SK-N-SH (cell line): Measurements from ENCODE around the gene LSM14A. TPM values are rescaled to one million over a fixed set of nuclear protein-coding genes. Genes with fewer than 3 reads are reported as not detected.

Experiments
- CTCF ChIA-PET: fragments of 300-600, 350-600 bp; formaldehyde crosslinking; extraction: SDS; loops from one replicate; lab custom pipeline; 2021; lab: Yijun Ruan, JAX
- POLR2A ChIA-PET: fragments of 350-600 bp; sonication (Branson Sonifier 250); formaldehyde crosslinking; extraction: SDS; loops from one replicate; lab custom pipeline; 2020; ENCODE audit warnings: antibody characterized with exemption, inconsistent platforms; lab: Yijun Ruan, JAX
- DNase-seq: peaks from one replicate; pipeline ENCODE4 v3.0.0; 2012
- H2AFZ ChIP-seq: fragments of 200-600 bp; sonication (generic); 2 replicates; pipeline ENCODE4 v1.8.1; 2016; ENCODE audit warnings: antibody characterized with exemption, mild to moderate bottlenecking, low read depth
- H3F3A ChIP-seq: fragments of 200-600 bp; sonication (generic); replicated peaks from 2 replicates; pipeline ENCODE3; 2016; ENCODE audit warnings: antibody characterized with exemption, mild to moderate bottlenecking; ENCODE audit not compliant: insufficient read depth
- H3K27ac ChIP-seq, 2 experiments: fragments of 200-500 bp in 1 of 2; fragments of 200-600 bp in 1 of 2; sonication (Bioruptor generic) in 1 of 2; sonication (generic), shearing (Covaris generic) in 1 of 2; 2 replicates each; pipeline versions ENCODE4 v1.5.1 to v1.6.1; 2014 to 2016; ENCODE audit warnings: low read depth in 2 of 2, inconsistent platforms in 1 of 2, low read length in 1 of 2, mild to moderate bottlenecking in 1 of 2, mixed read lengths in 1 of 2
- H3K27me3 ChIP-seq: fragments of 200-600 bp; sonication (generic), shearing (Covaris generic); 2 replicates; pipeline ENCODE4 v1.6.1; 2016; ENCODE audit warnings: mixed run types; ENCODE audit not compliant: insufficient read depth
- H3K36me3 ChIP-seq, 2 experiments: fragments of 200-500 bp in 1 of 2; fragments of 200-600 bp in 1 of 2; sonication (Bioruptor generic) in 1 of 2; sonication (generic) in 1 of 2; replicated peaks in 1 of 2; 2 replicates each; pipeline versions ENCODE3 to v1.5.1; 2014 to 2016; ENCODE audit warnings: low read length in 1 of 2, mild to moderate bottlenecking in 1 of 2; ENCODE audit not compliant: insufficient read depth in 2 of 2, control insufficient read depth in 1 of 2
- H3K4me1 ChIP-seq, 2 experiments: fragments of 200-500 bp in 1 of 2; fragments of 200-600 bp in 1 of 2; sonication (Bioruptor generic) in 1 of 2; sonication (generic), shearing (Covaris generic) in 1 of 2; 2 replicates each; pipeline versions ENCODE4 v1.5.1 to v1.6.1; 2014 to 2016; ENCODE audit warnings: low read depth in 1 of 2, low read length in 1 of 2, mixed run types in 1 of 2; ENCODE audit not compliant: insufficient read depth in 2 of 2, control insufficient read depth in 1 of 2
- H3K4me2 ChIP-seq: fragments of 200-600 bp; sonication (generic), shearing (Covaris generic); 2 replicates; pipeline ENCODE4 v1.6.1; 2017; ENCODE audit warnings: mixed run types
- H3K4me3 ChIP-seq, 2 experiments: fragments of 200-500 bp in 1 of 2; fragments of 200-600 bp in 1 of 2; sonication (Bioruptor generic) in 1 of 2; sonication (generic), shearing (Covaris generic) in 1 of 2; 2 replicates each; pipeline versions ENCODE4 v1.5.1 to v1.8.1; 2014 to 2016; ENCODE audit warnings: low read depth in 2 of 2, inconsistent platforms in 1 of 2, low read length in 1 of 2, mild to moderate bottlenecking in 1 of 2, mixed read lengths in 1 of 2, moderate library complexity in 1 of 2
- H3K79me2 ChIP-seq: fragments of 200-600 bp; sonication (generic); 2 replicates; pipeline ENCODE4 v1.8.1; 2017; ENCODE audit warnings: mild to moderate bottlenecking; ENCODE audit not compliant: insufficient read depth
- H3K9ac ChIP-seq: fragments of 200-600 bp; sonication (generic); 2 replicates; pipeline ENCODE4 v1.6.1; 2017; ENCODE audit warnings: mixed run types
- H3K9me2 ChIP-seq: fragments of 200-600 bp; sonication (generic); 2 replicates; pipeline ENCODE4 v1.6.1; 2017; ENCODE audit warnings: mixed run types
- H3K9me3 ChIP-seq: fragments of 200-600 bp; sonication (generic); 2 replicates; pipeline ENCODE4 v1.6.1; 2017; ENCODE audit warnings: mixed run types, mild to moderate bottlenecking, moderate library complexity
- H4K20me1 ChIP-seq: fragments of 200-600 bp; sonication (generic); 2 replicates; pipeline ENCODE4 v1.6.1; 2017; ENCODE audit warnings: mild to moderate bottlenecking, mixed run types; ENCODE audit not compliant: insufficient read depth
- CHD2 ChIP-seq: fragments of 150-350 bp; IDR thresholded peaks from 2 replicates; pipeline ENCODE4 v1.6.1; 2018; ENCODE audit warnings: low read length; ENCODE audit not compliant: partially characterized antibody
- CTCF ChIP-seq: fragments of 200-600 bp; sonication (generic); IDR thresholded peaks from 2 replicates; pipeline ENCODE4 v1.6.1; 2017; ENCODE audit warnings: antibody characterized with exemption, mild to moderate bottlenecking, moderate library complexity
- ELF1 ChIP-seq: IDR thresholded peaks from 2 replicates; pipeline ENCODE4 v1.4.0; 2012
- EP300 ChIP-seq, 2 experiments: IDR thresholded peaks; 2 replicates each; pipeline versions ENCODE4 v1.4.0 to v1.6.1; 2012; ENCODE audit warnings: borderline replicate concordance in 1 of 2, low read depth in 1 of 2, low read length in 1 of 2
- FOXJ3 ChIP-seq: sonication (generic); formaldehyde crosslinking; IDR thresholded peaks from 2 replicates; pipeline ENCODE4 v1.5.1; 2020; ENCODE audit warnings: mild to moderate bottlenecking, missing genetic modification reagents
- FOXM1 ChIP-seq: IDR thresholded peaks from 2 replicates; pipeline ENCODE4 v1.4.0; 2012; ENCODE audit warnings: low read depth, mild to moderate bottlenecking
- GATA2 ChIP-seq: sonication (generic); formaldehyde crosslinking; IDR thresholded peaks from 2 replicates; pipeline ENCODE4 v1.5.0; 2020; ENCODE audit warnings: mild to moderate bottlenecking, missing genetic modification reagents
- JUND ChIP-seq: IDR thresholded peaks from 2 replicates; pipeline ENCODE4 v1.4.0; 2012
- MEF2A ChIP-seq: IDR thresholded peaks from 2 replicates; pipeline ENCODE4 v1.4.0; 2012; ENCODE audit warnings: low read depth, borderline replicate concordance
- NFIC ChIP-seq: IDR thresholded peaks from 2 replicates; pipeline ENCODE4 v1.4.0; 2012; ENCODE audit warnings: borderline replicate concordance
- NRF1 ChIP-seq: IDR thresholded peaks from 2 replicates; pipeline ENCODE4 v1.6.1; 2012; ENCODE audit warnings: low read depth, mild to moderate bottlenecking, low read length
- PBX3 ChIP-seq: IDR thresholded peaks from 2 replicates; pipeline ENCODE4; 2012
- POLR2AphosphoS5 ChIP-seq: IDR thresholded peaks from 2 replicates; pipeline ENCODE4 v1.6.1; 2012; ENCODE audit warnings: low read depth, low read length
- RAD21 ChIP-seq: IDR thresholded peaks from 2 replicates; pipeline ENCODE4 v1.6.1; 2012; ENCODE audit warnings: mild to moderate bottlenecking, low read length
- RCOR1 ChIP-seq: fragments of 150-350 bp; IDR thresholded peaks from 2 replicates; pipeline ENCODE4 v1.6.1; 2017; ENCODE audit warnings: antibody characterized with exemption, low read length
- REST ChIP-seq: IDR thresholded peaks from 2 replicates; pipeline ENCODE4 v1.6.1; 2012; ENCODE audit warnings: mild to moderate bottlenecking, low read depth, low read length, moderate library complexity
- TCF12 ChIP-seq: IDR thresholded peaks from 2 replicates; pipeline ENCODE4 v1.4.0; 2012
- TEAD4 ChIP-seq: IDR thresholded peaks from 2 replicates; pipeline ENCODE4 v1.4.0; 2012; ENCODE audit warnings: mild to moderate bottlenecking, borderline replicate concordance; ENCODE audit not compliant: insufficient read depth
- USF2 ChIP-seq: fragments of 150-350 bp; IDR thresholded peaks from 2 replicates; pipeline ENCODE4 v1.6.1; 2017; ENCODE audit warnings: antibody characterized with exemption, low read length, low read depth, borderline replicate concordance
- WGBS: methylation state at CpG from one replicate; pipeline ENCODE4 v1.1.6; 2017; ENCODE audit warnings: low lambda C conversion rate; 5-methylcytosine and 5-hydroxymethylcytosine counted together
- polyA plus RNA-seq, 3 experiments: library from polyadenylated mRNA; depleted of rRNA; stranded (reverse); fragments of >200 nt; gene quantifications; 2 replicates each; pipeline ENCODE4 v1.2.3, GENCODE V29; 2012

LSM14A gene
- polyA plus RNA-seq, 1 of the 3 experiments (the other 2 are of a cell fraction), result 87.7 TPM

- TF ChIP-seq TCF12 (peak; percentile 67), RCOR1 (no peak), TEAD4 (peak; percentile 87), POLR2AphosphoS5 (peak; percentile 57; the same call in 1 of the 2 replicates), MEF2A (peak; percentile 49; the same call in 1 of the 2 replicates), FOXJ3 (CRISPR knock-in tag) (no peak), RAD21 (no peak), PBX3 (peak; percentile 73), USF2 (no peak), CHD2 (no peak)
These were observed 102.7 kb downstream of the LSM14A start (continued) for GRCh38 chr19:34274827-34275625.

- no peak overlapping the region for H3K4me3 ChIP-seq
- peaks cover 28% of the 10 kb centered on the region for H3F3A ChIP-seq
- ChIA-PET POLR2A (no interaction called here), CTCF (no interaction called here)
- no peak for TF ChIP-seq CTCF
- TF ChIP-seq REST, result no peak
- TF ChIP-seq GATA2 (CRISPR knock-in tag), result no peak
- TF ChIP-seq NRF1, result no peak
- no peak for TF ChIP-seq ELF1
- no peak for TF ChIP-seq JUND
- no peak for TF ChIP-seq RAD21
- TF ChIP-seq NFIC, result no peak
- no peak for TF ChIP-seq TCF12
- TF ChIP-seq FOXJ3 (CRISPR knock-in tag), result no peak
- TF ChIP-seq EP300 (IDR thresholded peaks at IDR 0.05; ENCODE audit: borderline replicate concordance in 1 of 2, low read depth in 1 of 2, low read length in 1 of 2), result no peak
- TF ChIP-seq FOXM1, result no peak
- TF ChIP-seq USF2, result no peak
- no peak for TF ChIP-seq PBX3
- H3K36me3 ChIP-seq, result peaks cover 0 to 7% of the 10 kb centered on the region in 2 experiments
- peaks cover 75% of the 10 kb centered on the region for H3K79me2 ChIP-seq
- 91% methylated on average over 1 of the region's 1 CpG for WGBS
- H3K9ac ChIP-seq, result no peak overlapping the region
- H3K4me2 ChIP-seq, result no peak overlapping the region
- H3K9me2 ChIP-seq, result no peaks in the 10 kb centered on the region
- no peak for DNase-seq
- H3K27ac ChIP-seq, result peak overlapping the region in 1 of 2 experiments; percentile 94; a peak in 2 of 4 replicates
- H2AFZ ChIP-seq, result no peak overlapping the region
- no peaks in the 10 kb centered on the region for H4K20me1 ChIP-seq
- H3K27me3 ChIP-seq, result no peaks in the 10 kb centered on the region
- peaks cover 0 to 33% of the 10 kb centered on the region in 2 experiments; a peak in 2 of 4 replicates for H3K4me1 ChIP-seq
- H3K9me3 ChIP-seq, result no peaks in the 10 kb centered on the region
These were observed 103.4 kb downstream of the LSM14A start for GRCh38 chr19:34275705-34276104.
